ENCODE measurements around the gene CDCA7L.

The CDCA7L gene, protein sequence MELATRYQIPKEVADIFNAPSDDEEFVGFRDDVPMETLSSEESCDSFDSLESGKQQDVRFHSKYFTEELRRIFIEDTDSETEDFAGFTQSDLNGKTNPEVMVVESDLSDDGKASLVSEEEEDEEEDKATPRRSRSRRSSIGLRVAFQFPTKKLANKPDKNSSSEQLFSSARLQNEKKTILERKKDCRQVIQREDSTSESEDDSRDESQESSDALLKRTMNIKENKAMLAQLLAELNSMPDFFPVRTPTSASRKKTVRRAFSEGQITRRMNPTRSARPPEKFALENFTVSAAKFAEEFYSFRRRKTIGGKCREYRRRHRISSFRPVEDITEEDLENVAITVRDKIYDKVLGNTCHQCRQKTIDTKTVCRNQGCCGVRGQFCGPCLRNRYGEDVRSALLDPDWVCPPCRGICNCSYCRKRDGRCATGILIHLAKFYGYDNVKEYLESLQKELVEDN

GRCh38 chr7:21945454-21946221, at the start of gene CDCA7L:
Gene CDCA7L (minus strand): TSS chr7:21945899. CDS start chr7:21945804, 95 bp downstream.
- peak; percentile 89 for DNase-seq (ENCODE audit: low spot score)

GRCh38 chr7:21986096-21986495, 40.4 kb upstream of the CDCA7L start:
- Histone ChIP-seq H3K27ac (ENCODE audit: poor library complexity, severe bottlenecking) (no peak overlapping the region), H3K27me3 (ENCODE audit: insufficient read depth, poor library complexity, severe bottlenecking) (no peaks in the 10 kb centered on the region), H3K9me3 (ENCODE audit: severe bottlenecking) (no peaks in the 10 kb centered on the region), H3K4me3 (ENCODE audit: severe bottlenecking) (no peak overlapping the region), H3K4me1 (ENCODE audit: insufficient read depth, poor library complexity, severe bottlenecking) (no peaks in the 10 kb centered on the region), H3K36me3 (ENCODE audit: low read depth) (no peaks in the 10 kb centered on the region)
- ATAC-seq (ENCODE audit: low read depth) (no peak), DNase-seq (ENCODE audit: low spot score) (no peak)
- TF ChIP-seq CTCF (IDR thresholded peaks at IDR 0.05; ENCODE audit: poor library complexity, severe bottlenecking) = no peak

More at GRCh38 chr7:21945454-21946221, at the start of gene CDCA7L:
- peak within 1 kb of the TSS; percentile 58 for H3K4me3 ChIP-seq (ENCODE audit: severe bottlenecking)
- no peak for TF ChIP-seq CTCF (IDR thresholded peaks at IDR 0.05; ENCODE audit: poor library complexity, severe bottlenecking)
- no peaks in the 10 kb centered on the region for H3K27me3 ChIP-seq (ENCODE audit: insufficient read depth, poor library complexity, severe bottlenecking)
- H3K9me3 ChIP-seq (ENCODE audit: severe bottlenecking) = no peaks in the 10 kb centered on the region
- H3K36me3 ChIP-seq (ENCODE audit: low read depth) = peaks cover 10% of the 10 kb centered on the region
- ATAC-seq (ENCODE audit: low read depth) = peak; percentile 83
- peaks cover 29% of the 10 kb centered on the region for H3K4me1 ChIP-seq (ENCODE audit: insufficient read depth, poor library complexity, severe bottlenecking)
- peak within 1 kb of the TSS; percentile 85 for H3K27ac ChIP-seq (ENCODE audit: poor library complexity, severe bottlenecking)

GRCh38 chr7:21984042-21984441, 38.3 kb upstream of the CDCA7L start:
- H3K4me3 ChIP-seq (ENCODE audit: severe bottlenecking) = no peak overlapping the region
- no peaks in the 10 kb centered on the region for H3K36me3 ChIP-seq (ENCODE audit: low read depth)
- TF ChIP-seq CTCF (IDR thresholded peaks at IDR 0.05; ENCODE audit: poor library complexity, severe bottlenecking) = peak; percentile 15
- H3K27ac ChIP-seq (ENCODE audit: poor library complexity, severe bottlenecking) = no peak overlapping the region
- H3K4me1 ChIP-seq (ENCODE audit: insufficient read depth, poor library complexity, severe bottlenecking) = no peaks in the 10 kb centered on the region
- DNase-seq (ENCODE audit: low spot score) (no peak), ATAC-seq (ENCODE audit: low read depth) (peak; percentile 53; the same call in 2 of the 3 replicates)
- no peaks in the 10 kb centered on the region for H3K27me3 ChIP-seq (ENCODE audit: insufficient read depth, poor library complexity, severe bottlenecking)
- no peaks in the 10 kb centered on the region for H3K9me3 ChIP-seq (ENCODE audit: severe bottlenecking)

GRCh38 chr7:21983056-21983455, 37.4 kb upstream of the CDCA7L start:
- Histone ChIP-seq H3K9me3 (ENCODE audit: severe bottlenecking) (no peaks in the 10 kb centered on the region), H3K36me3 (ENCODE audit: low read depth) (no peaks in the 10 kb centered on the region), H3K4me1 (ENCODE audit: insufficient read depth, poor library complexity, severe bottlenecking) (no peaks in the 10 kb centered on the region), H3K27ac (ENCODE audit: poor library complexity, severe bottlenecking) (no peak overlapping the region), H3K4me3 (ENCODE audit: severe bottlenecking) (no peak overlapping the region), H3K27me3 (ENCODE audit: insufficient read depth, poor library complexity, severe bottlenecking) (no peaks in the 10 kb centered on the region)
- no peak for TF ChIP-seq CTCF (IDR thresholded peaks at IDR 0.05; ENCODE audit: poor library complexity, severe bottlenecking)
- DNase-seq (ENCODE audit: low spot score) (no peak), ATAC-seq (ENCODE audit: low read depth) (no peak)
